ENCODE data around the gene CLMN.
"Not testable (repeated sequence)": the region's sequence is repeated elsewhere in the genome, so short reads cannot be mapped to it uniquely, and the experiment has no call there.

CLMN gene

GRCh38 chr14:95140060-95140858 lies 179.4 kb downstream of the CLMN start:
- TF ChIP-seq CTCF (IDR thresholded peaks at IDR 0.05; ENCODE audit: low read depth, low read length), result no peak
- no peak overlapping the region for H3K4me3 ChIP-seq (ENCODE audit: low read depth, low read length)

- no peak overlapping the region for H3K4me3 ChIP-seq (ENCODE audit: low read depth, low read length)
- no peak for TF ChIP-seq CTCF (IDR thresholded peaks at IDR 0.05; ENCODE audit: low read depth, low read length)
Observed at GRCh38 chr14:95138876-95139275, 180.8 kb downstream of the CLMN start.

GRCh38 chr14:95138455-95138854 lies 181.3 kb downstream of the CLMN start:
- not testable (repeated sequence) for H3K4me3 ChIP-seq (ENCODE audit: low read depth, low read length)

GRCh38 chr14:95137804-95138167 lies 181.9 kb downstream of the CLMN start:
- TF ChIP-seq CTCF (IDR thresholded peaks at IDR 0.05; ENCODE audit: low read depth, low read length), result no peak
- H3K4me3 ChIP-seq (ENCODE audit: low read depth, low read length), result no peak overlapping the region

GRCh38 chr14:95137164-95137803 lies 182.4 kb downstream of the CLMN start:
- TF ChIP-seq CTCF (IDR thresholded peaks at IDR 0.05; ENCODE audit: low read depth, low read length), result no peak
- H3K4me3 ChIP-seq (ENCODE audit: low read depth, low read length), result no peak overlapping the region

GRCh38 chr14:95136631-95137030 lies 183.1 kb downstream of the CLMN start:
- no peak overlapping the region for H3K4me3 ChIP-seq (ENCODE audit: low read depth, low read length)
- TF ChIP-seq CTCF (IDR thresholded peaks at IDR 0.05; ENCODE audit: low read depth, low read length), result no peak

- TF ChIP-seq CTCF (IDR thresholded peaks at IDR 0.05; ENCODE audit: low read depth, low read length), result no peak
- no peak overlapping the region for H3K4me3 ChIP-seq (ENCODE audit: low read depth, low read length)
Observed at GRCh38 chr14:95134304-95134933, 185.3 kb downstream of the CLMN start.

All from WI38 (cell line).